MCF 10A (cell line): ENCODE measurements around the gene DDX54. TPM values are rescaled to one million over a fixed set of nuclear protein-coding genes. Genes with fewer than 3 reads are reported as not detected.
A peak's percentile ranks its signal among the peaks of the same experiment; 100 is the strongest.

ENCODE experiments used
- BruUV-seq: library from RNA; stranded (reverse); fragments of 400-500 nt; replicated peaks from 2 replicates; lab custom pipeline; 2021; lab: Mats Ljungman, UMichigan
- CTCF ChIA-PET: fragments of 300-600 bp; sonication (Branson Sonifier 250); formaldehyde crosslinking; extraction: SDS; loops from one replicate; lab custom pipeline; 2021; ENCODE audit warnings: antibody characterized with exemption, inconsistent platforms; lab: Yijun Ruan, JAX
- POLR2A ChIA-PET: fragments of 300-600, 350-650 bp; sonication (Branson Sonifier 250); formaldehyde crosslinking; extraction: SDS; loops from one replicate; lab custom pipeline; 2020; ENCODE audit warnings: antibody characterized with exemption, inconsistent platforms; lab: Yijun Ruan, JAX
- DNase-seq: peaks from one replicate; pipeline ENCODE4 v3.0.0-alpha.2; 2018; ENCODE audit not compliant: unreplicated experiment
- H3K27ac Mint-ChIP-seq: one replicate; pipeline ENCODE4 v1.8.0; 2022; ENCODE audit warnings: mild to moderate bottlenecking, low read depth, mixed read lengths; ENCODE audit not compliant: unreplicated experiment
- H3K27me3 Mint-ChIP-seq: one replicate; pipeline ENCODE4 v1.8.0; 2022; ENCODE audit warnings: mixed read lengths; ENCODE audit not compliant: insufficient read depth, unreplicated experiment
- H3K36me3 Mint-ChIP-seq: one replicate; pipeline ENCODE4 v1.8.0; 2022; ENCODE audit warnings: mild to moderate bottlenecking, moderate library complexity, mixed read lengths; ENCODE audit not compliant: insufficient read depth, unreplicated experiment
- H3K4me1 Mint-ChIP-seq: one replicate; pipeline ENCODE4 v1.8.0; 2022; ENCODE audit warnings: mixed read lengths; ENCODE audit not compliant: insufficient read depth, unreplicated experiment
- H3K4me3 Mint-ChIP-seq: one replicate; pipeline ENCODE4 v1.8.0; 2022; ENCODE audit warnings: mild to moderate bottlenecking, moderate library complexity, mixed read lengths; ENCODE audit not compliant: unreplicated experiment
- H3K9me3 Mint-ChIP-seq: one replicate; pipeline ENCODE4 v1.8.0; 2022; ENCODE audit warnings: mixed read lengths; ENCODE audit not compliant: unreplicated experiment
- CTCF ChIP-seq: fragments of 200-600 bp; IDR thresholded peaks from one replicate; pipeline ENCODE4 v1.8.0; 2022; ENCODE audit warnings: antibody characterized with exemption, mild to moderate bottlenecking; ENCODE audit not compliant: unreplicated experiment
- intact Hi-C: fragments of 100-400 bp; cut with micrococcal nuclease; formaldehyde crosslinking; loops from 2 replicates; pipeline ENCODE4 v1.14.1; 2022
- total RNA-seq: library from RNA; stranded (reverse); gene quantifications from 2 replicates; pipeline ENCODE4 v1.2.3, GENCODE V29; 2022

The DDX54 gene
- total RNA-seq, 1 experiment from 2014 or later = 75.8 TPM

- intact Hi-C loops = no loop called here
- Mint-ChIP-seq H3K36me3 (peaks cover 57% of the 10 kb centered on the region), H3K27me3 (no peaks in the 10 kb centered on the region), H3K4me3 (no peak overlapping the region), H3K4me1 (peaks cover 6% of the 10 kb centered on the region), H3K27ac (peak overlapping the region; percentile 39), H3K9me3 (no peaks in the 10 kb centered on the region)
- CTCF ChIA-PET = interaction anchor here (0.9 to 1.6 kb wide), 3 partner anchors 9 to 56 kb away, joined by 3 to 6 read pairs (median 3); no protein-coding TSS in a partner anchor
- BruUV-seq = no TSS peak
- TF ChIP-seq CTCF = no peak
- peak; percentile 36 for DNase-seq
- POLR2A ChIA-PET = interaction anchor here (0.6 to 13.3 kb wide), 5 partner anchors 9 to 37 kb away, joined by 3 to 237 read pairs (median 6); partner anchors contain the start of gene TPCN1
These were observed 45.3 kb upstream of the DDX54 start for GRCh38 chr12:113230315-113231234.

DNA sequence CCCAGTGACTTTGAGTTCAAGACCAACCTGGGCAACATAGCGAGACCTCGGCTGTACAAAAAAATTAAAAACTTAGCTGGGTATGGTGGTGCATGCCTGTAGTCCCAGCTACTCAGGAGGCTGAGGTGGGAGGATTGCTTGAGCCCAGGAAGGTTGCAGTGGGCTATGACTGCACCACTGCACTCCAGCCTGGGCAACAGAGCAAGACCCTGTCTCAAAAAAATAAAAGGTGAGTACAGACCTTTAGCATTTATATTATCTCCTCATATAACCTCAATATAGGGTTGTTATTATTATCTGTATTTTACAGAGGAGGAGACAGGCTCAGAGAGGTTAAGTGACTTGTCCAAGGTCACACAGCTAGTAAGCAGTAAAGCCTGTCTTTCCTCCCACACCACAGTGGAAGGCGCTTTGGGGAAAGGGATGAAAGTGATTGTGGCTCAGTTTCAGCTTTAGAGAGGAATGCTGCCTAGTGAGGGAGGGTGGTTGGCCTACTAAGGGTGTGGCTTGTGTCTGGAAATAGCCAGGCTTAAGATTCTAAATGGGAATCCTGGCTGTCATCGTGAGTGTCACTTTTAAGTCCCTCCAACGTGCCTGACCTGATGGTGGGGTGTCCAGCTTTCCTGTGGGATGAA lies 43.2 kb upstream of the DDX54 start:
- CTCF ChIA-PET = interaction anchor here (1.4 kb wide), 1 partner anchor 236 kb away, joined by 4 read pairs; no protein-coding TSS in a partner anchor
- intact Hi-C loops = loop anchor here (10.0 kb wide), 1 partner anchor 106 kb away; the partner anchor contains the start of gene SLC8B1
- peaks cover 6% of the 10 kb centered on the region for H3K4me1 Mint-ChIP-seq

DNA sequence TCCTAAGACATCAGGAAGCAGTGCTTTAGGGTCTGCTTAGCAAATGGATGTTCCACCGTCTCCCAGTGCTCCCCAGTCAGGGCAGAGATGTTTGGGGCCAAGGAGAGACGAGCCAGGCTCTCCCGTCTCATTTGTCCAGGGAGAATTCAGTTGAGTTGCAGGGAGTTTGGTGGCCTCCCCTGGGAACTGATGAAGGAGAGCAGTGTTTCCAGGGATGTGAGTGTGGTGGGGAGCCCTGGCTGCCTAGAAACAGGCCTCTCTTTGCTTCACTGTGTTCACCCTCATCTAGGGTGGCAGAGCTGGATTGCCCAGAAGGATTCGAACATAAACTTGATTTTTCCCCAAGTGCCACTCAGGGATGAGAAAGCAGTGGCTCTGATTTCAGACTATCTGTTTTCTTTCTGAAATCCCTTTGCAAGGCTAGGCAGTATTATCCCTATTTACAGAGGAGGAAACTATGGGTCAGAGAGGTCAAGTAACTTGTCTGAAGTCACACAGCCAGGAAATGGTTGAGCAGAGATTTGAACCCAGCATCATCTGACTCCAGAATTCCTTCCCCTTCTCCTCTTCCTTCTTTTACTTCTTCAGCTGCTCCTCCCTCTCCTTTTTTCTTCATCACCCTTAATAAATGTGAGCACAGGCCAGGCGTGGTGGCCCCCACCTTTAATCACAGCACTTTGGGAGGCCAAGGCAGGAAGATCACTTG lies 42.6 kb upstream of the DDX54 start:
- intact Hi-C loops = loop anchor here (10.0 kb wide), 1 partner anchor 107 kb away; the partner anchor contains the start of gene SLC8B1

More for the DNA sequence above, 43.2 kb upstream of the DDX54 start:
- no peak overlapping the region for H3K4me3 Mint-ChIP-seq
- no TSS peak for BruUV-seq
- no peak overlapping the region for H3K27ac Mint-ChIP-seq
- peaks cover 36% of the 10 kb centered on the region for H3K36me3 Mint-ChIP-seq
- TF ChIP-seq CTCF = no peak
- no peaks in the 10 kb centered on the region for H3K9me3 Mint-ChIP-seq
- no peaks in the 10 kb centered on the region for H3K27me3 Mint-ChIP-seq
- no peak for DNase-seq
- POLR2A ChIA-PET = interaction anchor here (0.7 to 13.3 kb wide), 2 partner anchors 12 to 43 kb away, joined by 4 to 237 read pairs; partner anchors contain the start of gene DDX54

More for the DNA sequence above, 42.6 kb upstream of the DDX54 start:
- POLR2A ChIA-PET = interaction anchor here (0.7 to 13.3 kb wide), 2 partner anchors 13 to 43 kb away, joined by 4 to 237 read pairs; partner anchors contain the start of gene DDX54
- CTCF ChIA-PET = interaction anchor here (1.4 kb wide), 1 partner anchor 235 kb away, joined by 4 read pairs; no protein-coding TSS in a partner anchor
- no peaks in the 10 kb centered on the region for H3K9me3 Mint-ChIP-seq
- DNase-seq = no peak
- H3K27me3 Mint-ChIP-seq = no peaks in the 10 kb centered on the region
- H3K27ac Mint-ChIP-seq = peak overlapping the region; percentile 39
- no TSS peak for BruUV-seq
- peaks cover 29% of the 10 kb centered on the region for H3K36me3 Mint-ChIP-seq
- H3K4me3 Mint-ChIP-seq = no peak overlapping the region
- peaks cover 11% of the 10 kb centered on the region for H3K4me1 Mint-ChIP-seq
- no peak for TF ChIP-seq CTCF
